Measurements from ENCODE around the gene DNAH17.
"Not testable (repeated sequence)": the region's sequence is repeated elsewhere in the genome, so short reads cannot be mapped to it uniquely, and the experiment has no call there.

DNAH17 gene

GRCh38 chr17:78471635-78472034 is 105.6 kb downstream of the DNAH17 start:
- no peak for DNase-seq

GRCh38 chr17:78469443-78469842 is 107.8 kb downstream of the DNAH17 start:
- DNase-seq = no peak

- no peak for DNase-seq
These were observed 108.8 kb downstream of the DNAH17 start for GRCh38 chr17:78468366-78468765.

GRCh38 chr17:78466786-78467715 is 110.1 kb downstream of the DNAH17 start:
- no peak for DNase-seq

- not testable (repeated sequence) for DNase-seq
These were observed 110.9 kb downstream of the DNAH17 start for GRCh38 chr17:78466109-78466785.

- no peak for DNase-seq
These were observed 115.0 kb downstream of the DNAH17 start for GRCh38 chr17:78462148-78462547.

- DNase-seq = no peak
These were observed 115.5 kb downstream of the DNAH17 start for GRCh38 chr17:78461799-78462053.

- DNase-seq = no peak
These were observed 116.0 kb downstream of the DNAH17 start for GRCh38 chr17:78460951-78461798.

- DNase-seq = no peak
These were observed 117.0 kb downstream of the DNAH17 start for GRCh38 chr17:78460176-78460675.

- DNase-seq = no peak
These were observed 117.5 kb downstream of the DNAH17 start for GRCh38 chr17:78459696-78460095.

GRCh38 chr17:78458736-78459335 is 118.4 kb downstream of the DNAH17 start:
- no peak for DNase-seq

GRCh38 chr17:78458091-78458490 is 119.1 kb downstream of the DNAH17 start:
- DNase-seq = no peak

- DNase-seq = no peak
These were observed 122.8 kb downstream of the DNAH17 start for GRCh38 chr17:78454346-78454745.

GRCh38 chr17:78451753-78452152 is 125.4 kb downstream of the DNAH17 start:
- no peak for DNase-seq

GRCh38 chr17:78450696-78451345 is 126.4 kb downstream of the DNAH17 start:
- DNase-seq = no peak

GRCh38 chr17:78449983-78450595 is 127.1 kb downstream of the DNAH17 start:
- DNase-seq = no peak

GRCh38 chr17:78448356-78448993 is 128.7 kb downstream of the DNAH17 start:
- no peak for DNase-seq

GRCh38 chr17:78446833-78447232 is 130.4 kb downstream of the DNAH17 start:
- no peak for DNase-seq

- DNase-seq = no peak
These were observed 132.8 kb downstream of the DNAH17 start for GRCh38 chr17:78444392-78444791.

GRCh38 chr17:78442648-78443218 is 134.5 kb downstream of the DNAH17 start:
- no peak for DNase-seq
